Measurements from ENCODE around the gene IL17C.

DNA sequence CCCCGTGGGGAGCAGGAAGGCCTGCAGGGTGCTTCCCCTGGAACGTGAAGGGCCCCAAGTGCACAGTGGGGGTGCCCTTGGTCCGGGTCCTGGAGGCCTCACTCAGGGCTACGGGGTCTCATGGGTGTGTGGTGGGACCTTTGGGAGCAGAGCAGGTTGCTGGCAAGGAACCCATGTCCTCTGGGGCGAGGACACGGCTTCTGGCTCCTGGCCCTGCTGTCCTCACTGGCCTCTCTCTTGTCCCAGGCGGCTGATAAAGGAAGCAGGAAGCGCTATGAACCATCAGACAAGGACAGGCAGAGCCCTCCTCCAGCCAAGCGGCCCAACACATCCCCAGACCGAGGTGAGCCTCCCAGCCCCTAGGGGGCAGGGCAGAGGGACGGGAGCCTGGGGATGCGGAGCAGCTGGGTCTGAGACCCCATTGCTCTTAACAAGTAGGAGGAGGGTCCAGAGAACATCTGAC is 9.8 kb upstream of the IL17C start:
- TF ChIP-seq, protein P1, sequence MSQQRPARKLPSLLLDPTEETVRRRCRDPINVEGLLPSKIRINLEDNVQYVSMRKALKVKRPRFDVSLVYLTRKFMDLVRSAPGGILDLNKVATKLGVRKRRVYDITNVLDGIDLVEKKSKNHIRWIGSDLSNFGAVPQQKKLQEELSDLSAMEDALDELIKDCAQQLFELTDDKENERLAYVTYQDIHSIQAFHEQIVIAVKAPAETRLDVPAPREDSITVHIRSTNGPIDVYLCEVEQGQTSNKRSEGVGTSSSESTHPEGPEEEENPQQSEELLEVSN (IDR thresholded peaks at IDR 0.05; ENCODE audit: borderline replicate concordance, low read depth) = no peak
- TF ChIP-seq, protein P2, sequence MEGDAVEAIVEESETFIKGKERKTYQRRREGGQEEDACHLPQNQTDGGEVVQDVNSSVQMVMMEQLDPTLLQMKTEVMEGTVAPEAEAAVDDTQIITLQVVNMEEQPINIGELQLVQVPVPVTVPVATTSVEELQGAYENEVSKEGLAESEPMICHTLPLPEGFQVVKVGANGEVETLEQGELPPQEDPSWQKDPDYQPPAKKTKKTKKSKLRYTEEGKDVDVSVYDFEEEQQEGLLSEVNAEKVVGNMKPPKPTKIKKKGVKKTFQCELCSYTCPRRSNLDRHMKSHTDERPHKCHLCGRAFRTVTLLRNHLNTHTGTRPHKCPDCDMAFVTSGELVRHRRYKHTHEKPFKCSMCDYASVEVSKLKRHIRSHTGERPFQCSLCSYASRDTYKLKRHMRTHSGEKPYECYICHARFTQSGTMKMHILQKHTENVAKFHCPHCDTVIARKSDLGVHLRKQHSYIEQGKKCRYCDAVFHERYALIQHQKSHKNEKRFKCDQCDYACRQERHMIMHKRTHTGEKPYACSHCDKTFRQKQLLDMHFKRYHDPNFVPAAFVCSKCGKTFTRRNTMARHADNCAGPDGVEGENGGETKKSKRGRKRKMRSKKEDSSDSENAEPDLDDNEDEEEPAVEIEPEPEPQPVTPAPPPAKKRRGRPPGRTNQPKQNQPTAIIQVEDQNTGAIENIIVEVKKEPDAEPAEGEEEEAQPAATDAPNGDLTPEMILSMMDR (IDR thresholded peaks at IDR 0.05) = no peak
- TF ChIP-seq BHLHE40 (IDR thresholded peaks at IDR 0.05; ENCODE audit: low read depth, low read length) = no peak
- no peak for TF ChIP-seq POLR2A (IDR thresholded peaks at IDR 0.05; ENCODE audit: low read length)

Measured in A549 (cell line).